Measurements from ENCODE around the gene NSUN3. TPM values are rescaled to one million over a fixed set of nuclear protein-coding genes. Genes with fewer than 3 reads are reported as not detected.
"Not testable (repeated sequence)": the region's sequence is repeated elsewhere in the genome, so short reads cannot be mapped to it uniquely, and the experiment has no call there.

Gene NSUN3
- total RNA-seq, 2 donors from 2014 or later, result 11.8 to 12.1 TPM

GRCh38 chr3:94065819-94066480 lies 3.1 kb downstream of the NSUN3 start:
- no peak for DNase-seq (ENCODE audit: low spot score)
- intact Hi-C loops (cut with DNase I), result loop anchor here in 1 of 2 donors (10.0 kb wide), 1 partner anchor 81 kb away; the partner anchor contains the start of gene ARL13B

DNA sequence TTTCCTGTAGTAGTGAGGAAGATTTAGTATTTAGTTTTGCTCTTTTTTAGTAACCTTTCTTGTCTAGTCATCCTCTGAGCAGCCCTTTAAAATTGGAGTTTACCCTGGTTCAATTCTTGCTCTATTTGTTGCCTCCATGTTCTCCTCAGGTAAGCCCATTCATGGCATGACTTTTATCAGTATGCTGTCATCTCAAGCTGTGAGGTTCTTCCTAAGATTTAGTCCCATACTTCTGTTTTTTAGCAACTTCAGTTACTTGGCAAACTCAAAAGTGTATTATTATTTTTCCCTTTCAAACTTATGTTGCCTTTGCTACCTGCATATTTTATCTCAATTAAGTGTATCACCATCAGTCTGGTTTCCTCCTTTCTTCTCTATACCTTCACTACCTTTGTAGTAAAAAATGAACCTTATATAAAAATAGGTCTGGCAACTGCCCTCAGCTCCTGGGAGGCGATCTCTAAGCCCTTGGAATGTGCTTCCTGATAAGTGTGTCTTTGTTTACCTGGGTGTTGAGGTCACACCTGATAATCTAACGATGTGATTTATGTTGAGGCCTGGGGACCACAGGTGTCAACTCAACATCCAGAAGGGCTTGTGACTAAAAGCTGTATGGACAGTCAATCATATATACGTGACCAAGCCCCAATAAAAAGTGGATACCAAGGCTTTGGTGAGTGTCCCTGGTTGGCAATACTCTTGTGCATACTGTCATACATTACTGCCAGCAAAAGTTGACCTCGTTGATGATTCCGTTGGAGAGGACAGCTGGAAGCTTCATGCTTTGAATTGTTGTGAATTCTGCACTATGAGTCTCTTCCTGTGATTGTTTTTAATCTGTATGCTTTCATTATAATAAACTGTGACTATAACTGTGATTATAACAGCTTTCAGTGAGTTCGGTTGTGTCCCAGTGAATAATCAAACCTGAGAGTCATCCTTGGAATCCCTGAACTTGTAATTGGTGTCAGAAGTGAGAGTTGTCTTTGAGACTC lies 3.9 kb downstream of the NSUN3 start:
- no peak for DNase-seq (ENCODE audit: low spot score)
- intact Hi-C loops (cut with DNase I), result loop anchor here in 1 of 2 donors (10.0 kb wide), 1 partner anchor 82 kb away; the partner anchor contains the start of gene ARL13B

DNA sequence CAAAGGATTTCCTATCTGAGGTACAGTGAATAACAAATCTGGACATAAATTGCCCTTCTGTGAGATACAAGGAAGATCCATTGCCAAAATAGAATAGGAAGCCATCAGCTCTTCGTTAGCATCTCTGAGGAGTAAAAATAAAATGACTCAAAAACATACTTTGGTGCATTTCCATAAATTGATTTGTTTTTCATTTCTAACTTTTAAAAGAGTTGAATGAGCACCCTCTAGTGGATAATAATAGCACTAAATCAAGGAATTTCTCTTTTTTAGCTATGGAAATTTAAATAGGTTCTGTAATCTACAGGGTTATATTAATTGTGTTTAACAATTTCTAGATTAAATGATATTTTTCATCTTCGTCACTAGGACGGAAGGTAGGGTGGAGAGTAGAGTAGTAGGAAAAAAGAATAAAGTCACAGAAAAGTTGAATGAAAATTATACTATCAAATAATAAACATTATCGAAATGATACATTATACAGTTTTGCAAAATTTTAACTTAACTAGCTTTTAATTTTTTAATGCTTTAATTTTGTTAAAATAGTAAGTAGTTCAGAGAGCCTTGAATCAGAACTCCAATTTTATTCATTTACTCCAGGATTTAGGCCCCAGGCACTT lies 6.4 kb downstream of the NSUN3 start:
- intact Hi-C loops (cut with DNase I), result loop anchor here in 1 of 2 donors (10.0 kb wide), 1 partner anchor 85 kb away; the partner anchor contains the start of gene ARL13B
- DNase-seq (ENCODE audit: low spot score), result no peak

DNA sequence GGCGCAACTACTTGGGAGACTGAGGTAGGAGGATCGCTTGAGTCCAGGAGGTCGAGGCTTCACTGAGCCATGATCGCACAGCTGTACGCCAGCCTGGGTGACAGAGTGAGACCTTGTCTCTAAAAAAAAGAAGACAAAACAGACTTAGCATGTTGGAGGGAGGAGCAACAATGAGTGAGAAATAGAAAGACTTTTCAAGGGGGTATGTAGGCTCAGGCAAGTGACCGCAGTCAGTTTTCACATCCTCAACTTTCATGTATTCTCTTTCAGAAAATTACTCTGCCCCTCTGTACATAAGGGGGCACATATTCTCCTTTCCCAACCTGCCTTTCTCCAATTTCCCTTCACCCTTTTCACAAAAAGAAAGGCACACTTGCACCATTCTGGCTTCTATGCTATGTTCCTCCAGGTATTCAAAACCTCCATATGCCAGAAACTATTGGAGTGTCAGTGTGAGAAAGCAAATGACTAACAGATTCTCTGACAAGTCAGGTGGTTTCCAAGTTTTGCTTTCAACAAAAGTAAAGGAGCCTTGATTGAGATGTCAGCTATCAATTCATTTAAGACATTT lies 7.6 kb downstream of the NSUN3 start:
- intact Hi-C loops (cut with DNase I), result loop anchor here in 1 of 2 donors (5.0 kb wide), 1 partner anchor 63 kb away; no protein-coding TSS in a partner anchor
- no peak for DNase-seq (ENCODE audit: low spot score)

DNA sequence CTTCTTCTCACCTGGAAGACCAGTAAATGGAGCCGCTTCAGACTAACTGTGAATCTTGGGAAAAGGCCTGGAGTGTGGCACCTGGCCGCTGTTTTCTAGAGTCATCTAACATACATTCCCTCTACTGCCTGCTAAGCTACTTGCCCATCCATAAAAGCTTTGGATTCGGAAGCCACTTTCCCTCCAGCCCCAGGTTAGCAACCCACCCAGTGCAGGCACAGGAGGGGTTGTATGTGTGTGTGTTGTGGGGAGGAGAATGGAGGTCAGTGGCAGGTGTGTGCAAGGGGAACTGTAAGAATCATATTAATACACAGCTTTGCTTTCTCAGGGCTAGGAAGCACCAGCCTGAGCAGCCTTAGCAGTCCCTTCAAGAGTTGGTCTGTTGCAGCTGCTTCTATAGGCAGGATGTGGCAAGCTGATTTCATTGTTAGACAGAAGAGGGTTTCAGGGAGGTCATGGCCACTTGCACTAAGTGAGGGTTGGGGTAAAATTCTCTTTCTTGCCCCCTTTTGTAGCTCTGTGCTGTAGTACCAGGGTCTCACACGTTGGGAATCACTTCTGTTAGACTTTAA lies 8.9 kb downstream of the NSUN3 start:
- intact Hi-C loops (cut with DNase I), result loop anchor here in 1 of 2 donors (5.0 kb wide), 1 partner anchor 64 kb away; no protein-coding TSS in a partner anchor

DNA sequence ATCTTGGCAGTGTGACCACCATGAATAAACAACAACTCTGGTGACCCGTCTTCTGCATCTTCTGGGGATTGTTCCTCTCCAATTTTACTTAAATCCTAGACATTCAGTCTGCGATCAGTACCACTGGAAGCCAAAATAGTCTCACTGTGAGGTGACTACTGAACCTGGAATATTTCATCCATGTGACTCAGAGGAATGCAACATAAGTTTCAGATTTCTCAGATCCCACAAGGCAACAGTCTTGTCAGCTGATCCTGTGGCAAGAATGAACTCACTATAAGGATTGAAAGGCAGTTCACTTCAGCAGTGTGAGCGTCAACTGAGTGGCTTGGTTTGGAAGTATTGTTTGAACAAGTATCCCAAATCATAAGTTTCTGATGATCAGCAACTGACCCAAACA lies 13.2 kb downstream of the NSUN3 start:
- DNase-seq (ENCODE audit: low spot score), result no peak
- intact Hi-C loops (cut with DNase I), result no loop called here

More for the DNA sequence above, 8.9 kb downstream of the NSUN3 start:
- no peak for DNase-seq (ENCODE audit: low spot score)

DNA sequence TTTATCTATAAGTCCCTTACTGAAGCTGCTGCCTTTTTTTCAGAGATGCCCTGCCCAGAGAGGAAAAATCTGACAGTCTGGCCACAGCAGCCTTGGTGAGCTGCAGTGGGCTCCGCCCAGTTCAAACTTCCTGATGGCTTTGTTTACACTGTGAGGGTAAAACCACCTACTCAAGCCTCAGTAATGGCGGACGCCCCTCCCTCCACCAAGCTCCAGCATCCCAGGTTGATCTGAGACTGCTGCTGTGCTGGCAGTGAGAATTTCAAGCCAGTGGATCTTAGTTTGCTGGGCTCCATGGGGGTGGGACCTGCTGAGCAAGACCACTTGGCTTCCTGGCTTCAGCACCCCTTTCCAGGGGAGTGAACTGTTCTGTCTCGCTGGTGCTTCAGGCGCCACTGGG lies 17.7 kb downstream of the NSUN3 start:
- intact Hi-C loops (cut with DNase I), result not testable (repeated sequence)

DNA sequence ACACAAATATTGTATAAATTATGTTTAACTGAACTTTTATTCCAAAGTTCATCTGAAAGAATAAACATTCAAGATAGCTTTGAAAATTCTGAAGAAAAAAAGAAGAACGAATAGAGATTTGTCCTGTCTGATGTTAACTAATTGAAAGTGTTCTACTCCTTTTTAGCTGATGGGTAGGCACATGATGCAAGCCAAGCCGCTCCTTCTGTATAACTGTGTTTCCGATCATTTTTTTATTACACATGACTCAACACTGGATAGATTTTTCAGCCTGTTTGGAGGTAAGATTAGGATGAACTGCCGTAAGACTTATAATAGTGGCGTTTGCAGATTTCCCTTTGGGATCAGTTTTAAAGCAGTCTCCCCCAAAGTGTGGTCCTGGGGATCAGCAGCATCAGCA lies 19.0 kb downstream of the NSUN3 start:
- intact Hi-C loops (cut with DNase I), result no loop called here
- DNase-seq (ENCODE audit: low spot score), result no peak

More for the DNA sequence above, 17.7 kb downstream of the NSUN3 start:
- not testable (repeated sequence) for DNase-seq (ENCODE audit: low spot score)

DNA sequence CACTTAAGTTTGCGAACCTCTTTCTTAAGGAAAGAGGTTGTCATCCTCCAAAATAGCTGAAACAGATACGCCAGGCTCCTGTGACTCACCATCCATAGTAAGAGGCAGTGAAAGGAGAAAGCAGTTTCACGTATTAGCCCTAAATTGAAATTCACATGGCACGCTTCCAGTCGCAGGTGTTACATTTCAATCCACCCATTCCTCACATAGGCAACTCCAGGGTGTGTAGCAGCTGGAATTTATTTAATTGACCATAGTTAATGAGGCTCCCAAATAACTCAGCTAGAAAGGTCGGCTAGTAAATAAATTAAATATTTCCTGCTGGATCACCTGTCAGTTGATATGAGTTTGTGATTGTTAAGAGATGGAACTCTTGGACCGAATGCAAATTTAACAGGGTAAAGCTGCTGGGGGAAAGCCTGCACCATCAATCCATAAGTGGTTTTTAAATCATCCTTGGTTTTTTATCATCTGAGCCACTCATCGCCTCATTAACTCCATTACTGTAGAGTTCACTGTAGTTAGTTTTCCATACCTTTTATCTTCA lies 19.6 kb downstream of the NSUN3 start:
- intact Hi-C loops (cut with DNase I), result no loop called here
- DNase-seq (ENCODE audit: low spot score), result no peak

- intact Hi-C loops (cut with DNase I), result no loop called here
- no peak for DNase-seq (ENCODE audit: low spot score)
Observed at GRCh38 chr3:94083261-94083660, 20.4 kb downstream of the NSUN3 start.

- intact Hi-C loops (cut with DNase I), result no loop called here
Observed at GRCh38 chr3:94089126-94089525, 26.3 kb downstream of the NSUN3 start.

GRCh38 chr3:94092086-94092485 lies 29.2 kb downstream of the NSUN3 start:
- intact Hi-C loops (cut with DNase I), result no loop called here
- no peak for DNase-seq (ENCODE audit: low spot score)

More at GRCh38 chr3:94089126-94089525, 26.3 kb downstream of the NSUN3 start:
- no peak for DNase-seq (ENCODE audit: low spot score)

DNA sequence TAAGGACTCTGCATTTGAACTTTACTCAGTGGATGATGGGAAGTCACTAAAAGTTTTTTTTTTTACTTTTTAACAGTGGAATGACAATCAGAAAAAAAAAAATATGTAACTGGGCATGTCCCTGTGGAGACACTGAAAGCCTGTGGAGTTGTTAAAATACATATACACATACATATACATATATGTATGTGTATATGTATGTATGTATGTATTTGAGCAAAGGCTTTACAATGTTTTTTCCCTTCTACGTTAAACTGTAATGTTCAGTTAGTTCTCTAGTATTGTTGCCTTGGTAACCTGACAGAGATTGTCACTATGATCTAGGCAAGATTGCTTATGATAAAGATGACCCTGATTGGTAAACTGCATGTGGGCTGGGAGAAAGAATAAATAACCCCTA lies 30.3 kb downstream of the NSUN3 start:
- no peak for DNase-seq (ENCODE audit: low spot score)
- intact Hi-C loops (cut with DNase I), result no loop called here

DNA sequence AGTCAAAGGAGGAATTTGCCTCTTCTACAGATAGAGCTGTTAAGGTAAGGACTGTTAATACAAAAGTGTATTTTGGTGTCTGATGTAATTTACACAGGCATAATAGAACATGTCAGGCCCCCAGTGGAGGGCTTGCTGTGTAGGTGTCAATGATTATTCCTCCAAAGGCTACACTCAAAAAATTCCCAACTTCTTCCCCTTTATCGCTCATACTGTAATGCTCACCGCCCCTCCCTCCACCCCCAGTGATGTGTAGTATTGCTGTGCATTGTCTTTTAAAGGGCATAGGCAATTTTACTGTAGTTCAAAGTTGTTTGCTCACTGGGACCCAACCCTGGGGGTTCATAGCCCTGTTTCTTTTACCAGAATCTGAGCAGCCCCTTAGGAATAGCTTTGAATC lies 32.2 kb downstream of the NSUN3 start:
- DNase-seq (ENCODE audit: low spot score), result no peak
- intact Hi-C loops (cut with DNase I), result no loop called here

GRCh38 chr3:94098452-94098851 lies 35.6 kb downstream of the NSUN3 start:
- no peak for DNase-seq (ENCODE audit: low spot score)
- intact Hi-C loops (cut with DNase I), result no loop called here

DNA sequence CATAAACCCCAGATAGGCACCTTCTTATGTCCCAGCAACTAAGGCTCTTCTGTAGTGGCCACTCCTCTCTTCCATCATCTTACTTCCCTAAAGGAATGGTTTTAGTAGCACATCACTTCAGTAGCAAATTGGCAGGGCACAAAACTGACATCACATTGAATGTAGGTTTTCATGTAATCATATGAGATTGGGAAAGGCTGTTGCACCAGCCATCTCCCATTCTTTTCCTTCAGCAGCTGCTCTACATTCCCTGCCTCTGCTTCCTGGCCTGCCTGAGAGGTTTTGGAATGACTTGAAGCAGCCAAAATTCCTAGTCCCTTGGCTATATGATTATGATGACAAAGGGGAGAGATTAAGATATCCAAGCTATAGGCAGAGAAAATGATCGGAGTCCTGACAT lies 36.5 kb downstream of the NSUN3 start:
- intact Hi-C loops (cut with DNase I), result no loop called here

GRCh38 chr3:94101860-94102259 lies 39.0 kb downstream of the NSUN3 start:
- intact Hi-C loops (cut with DNase I), result no loop called here
- DNase-seq (ENCODE audit: low spot score), result no peak

More for the DNA sequence above, 36.5 kb downstream of the NSUN3 start:
- no peak for DNase-seq (ENCODE audit: low spot score)

DNA sequence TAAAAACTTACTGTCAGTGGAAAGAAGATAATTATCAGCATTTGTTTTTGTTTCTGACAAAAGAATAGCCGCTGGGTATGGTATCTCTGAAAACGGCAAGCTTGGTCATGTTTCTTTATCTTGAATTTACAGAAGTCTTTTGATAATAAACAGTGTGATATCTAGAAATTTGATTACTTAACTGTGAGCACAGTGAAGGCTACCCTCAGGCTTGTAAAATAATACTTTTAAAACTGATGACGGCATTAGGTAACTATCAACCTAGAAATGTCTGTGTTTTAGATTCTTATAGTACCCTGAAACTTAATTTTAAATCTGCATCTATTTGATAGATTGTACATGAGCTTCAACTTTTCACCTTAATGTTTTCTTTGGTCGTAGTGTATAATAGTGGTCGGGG lies 43.4 kb downstream of the NSUN3 start:
- intact Hi-C loops (cut with DNase I), result no loop called here
- DNase-seq (ENCODE audit: low spot score), result no peak

DNA sequence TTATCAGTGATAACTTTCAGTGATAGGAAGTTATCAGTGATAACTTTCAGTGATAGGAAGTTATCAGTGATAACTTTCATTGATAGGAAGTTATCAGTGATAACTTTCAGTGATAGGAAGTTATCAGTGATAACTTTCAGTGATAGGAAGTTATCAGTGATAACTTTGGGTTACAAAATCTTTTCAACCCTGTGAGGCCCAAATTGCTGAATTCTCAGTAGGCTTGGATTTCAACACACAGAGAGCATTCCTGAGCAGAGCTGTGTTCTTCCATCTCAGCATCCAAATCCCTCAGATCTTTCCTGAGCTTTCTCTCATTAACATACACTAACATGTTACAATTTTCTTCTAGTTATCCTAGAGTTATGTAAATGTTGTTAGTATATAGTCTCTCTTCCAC lies 47.4 kb downstream of the NSUN3 start:
- intact Hi-C loops (cut with DNase I); DNase-seq (ENCODE audit: low spot score): not testable (repeated sequence)
